NCI-H446 (cell line): Measurements from ENCODE around the gene BABAM2.
A peak's percentile ranks its signal among the peaks of the same experiment; 100 is the strongest.
"Not testable (repeated sequence)": the region's sequence is repeated elsewhere in the genome, so short reads cannot be mapped to it uniquely, and the experiment has no call there.

Experiments
- DNase-seq, 2 experiments: peaks; one replicate each; lab custom pipeline; 2025; lab: John Stamatoyannopoulos, UW

BABAM2 gene

GRCh38 chr2:27946530-27947060 is 56.1 kb downstream of the BABAM2 start:
- no peak for DNase-seq

DNA sequence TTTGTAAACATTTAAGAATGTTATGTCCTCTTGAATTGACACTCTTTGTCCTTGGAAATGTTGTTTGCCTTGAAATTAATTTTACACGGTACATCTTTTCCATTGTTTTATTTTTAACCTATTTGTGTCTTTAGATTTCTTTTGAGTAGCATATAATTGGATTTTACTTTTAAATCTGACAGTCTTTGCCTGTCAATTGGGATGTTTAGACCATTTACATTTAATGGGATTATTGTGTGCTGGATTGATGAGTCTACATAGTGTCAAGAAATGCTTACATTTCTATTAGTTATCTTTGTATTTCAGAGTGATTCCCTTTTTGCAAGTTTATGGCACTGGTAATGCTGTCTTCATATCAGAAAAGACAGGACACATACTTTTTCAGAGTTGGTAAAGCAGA is 61.5 kb downstream of the BABAM2 start:
- DNase-seq = no peak

- DNase-seq = no peak
Observed at GRCh38 chr2:27953077-27953476, 62.5 kb downstream of the BABAM2 start.

DNA sequence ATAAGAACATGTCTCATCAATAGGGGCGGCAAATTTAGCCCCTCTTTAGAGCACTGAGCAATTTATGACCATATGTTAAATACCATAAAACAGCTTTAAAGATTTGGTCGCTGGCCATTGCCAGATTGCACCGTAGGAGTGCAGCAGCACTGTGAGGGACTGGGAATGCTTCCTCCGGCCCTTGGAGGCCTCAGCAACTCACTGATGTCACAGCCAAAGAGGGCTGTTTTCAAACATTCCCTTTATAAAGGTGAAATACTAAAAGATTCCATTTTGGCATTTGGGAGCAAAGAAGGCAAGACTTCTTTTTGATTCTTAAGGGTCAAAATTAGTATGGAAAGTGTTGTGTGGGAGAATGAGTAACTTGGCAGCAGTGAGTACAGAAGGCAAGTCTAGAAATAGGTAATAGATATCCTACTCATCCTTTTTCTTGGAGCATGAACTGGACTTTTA is 63.7 kb downstream of the BABAM2 start:
- peak; percentile 85 to 92 for DNase-seq

- peak; percentile 83 to 94 for DNase-seq
Observed at GRCh38 chr2:27954771-27955383, 64.3 kb downstream of the BABAM2 start.

- DNase-seq = no peak
Observed at GRCh38 chr2:27955384-27956161, 65.0 kb downstream of the BABAM2 start.

DNA sequence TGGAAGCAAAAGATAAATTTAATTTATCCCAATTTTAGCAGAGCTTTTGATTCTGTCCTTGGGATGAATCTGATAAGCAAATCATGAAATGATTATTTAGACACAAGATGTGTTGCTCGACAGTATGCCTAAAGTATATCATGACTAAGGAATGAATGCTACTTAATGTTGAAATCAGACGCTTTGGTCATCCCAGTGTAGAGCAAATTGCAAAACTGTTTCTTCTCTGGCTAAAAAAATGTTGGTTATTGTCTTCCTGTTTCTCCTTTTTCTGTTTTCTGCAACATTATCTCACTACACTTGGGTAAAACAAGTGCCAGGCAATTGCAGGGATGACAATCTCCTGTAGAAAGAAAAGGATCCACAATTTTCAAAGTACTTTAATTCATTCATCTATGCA is 66.4 kb downstream of the BABAM2 start:
- DNase-seq = no peak

DNA sequence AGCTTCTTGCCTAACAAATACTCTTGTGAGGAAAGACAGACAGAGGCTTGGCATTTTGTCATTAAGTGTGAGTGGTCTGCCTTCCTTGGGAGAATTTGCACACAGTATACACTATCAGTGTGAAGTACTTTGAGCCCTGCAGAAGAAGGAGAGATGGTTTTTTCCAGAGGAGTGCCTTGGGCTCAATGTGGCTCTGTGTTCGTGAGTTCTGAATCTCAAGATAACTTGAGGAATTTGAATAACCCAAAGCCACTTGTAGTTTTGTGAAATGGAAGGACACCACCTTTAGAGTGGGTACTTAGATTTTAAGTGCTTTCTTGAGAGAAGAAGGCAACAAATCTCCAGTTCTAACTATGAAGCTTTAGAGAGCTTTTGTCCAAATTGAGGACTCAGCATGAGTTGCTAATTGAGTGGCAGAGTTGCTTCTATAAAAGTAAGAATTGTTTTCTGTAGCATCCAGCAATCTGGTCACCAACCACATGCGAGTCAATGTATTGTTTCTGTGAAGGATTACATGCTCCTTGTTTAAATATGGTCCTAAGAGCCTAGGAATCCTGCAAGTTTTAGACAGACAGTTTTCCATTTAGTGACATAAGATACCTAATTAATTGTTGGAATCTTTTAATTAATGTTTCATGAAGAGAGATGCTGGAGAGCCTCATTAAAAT is 68.3 kb downstream of the BABAM2 start:
- no peak for DNase-seq

GRCh38 chr2:27959496-27959895 is 69.0 kb downstream of the BABAM2 start:
- no peak for DNase-seq

DNA sequence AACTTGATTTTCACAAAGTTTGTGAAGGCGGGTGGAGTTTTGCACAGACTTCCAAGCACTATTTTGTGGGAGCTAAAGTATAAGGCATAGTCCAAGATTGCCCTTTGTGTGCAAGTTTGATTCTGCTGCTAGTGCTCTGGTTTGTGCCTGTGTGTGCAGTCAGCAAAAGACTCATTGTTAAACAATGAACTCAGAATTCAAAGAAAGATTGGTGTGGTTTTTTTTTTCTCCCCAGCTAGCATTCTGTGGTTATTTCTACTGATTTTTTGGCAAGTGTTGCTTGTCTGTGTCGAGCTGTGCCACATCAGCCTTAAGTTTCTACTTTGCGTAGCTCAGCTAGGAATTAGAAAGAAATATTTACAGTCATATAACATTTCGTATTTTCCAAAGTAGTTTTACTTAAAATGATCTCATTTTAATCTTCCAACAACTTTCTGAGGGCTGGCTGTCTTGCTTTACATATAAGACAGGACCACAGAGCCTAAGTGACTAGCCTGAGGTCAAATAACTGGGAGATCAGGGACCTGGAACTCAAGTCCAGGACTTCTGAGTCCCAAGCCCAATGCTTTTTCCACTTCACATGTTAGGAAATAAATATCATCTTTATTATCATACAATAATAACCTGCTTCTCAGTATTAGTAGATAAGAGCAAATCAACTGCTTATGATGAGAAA is 69.8 kb downstream of the BABAM2 start:
- no peak for DNase-seq

- DNase-seq = no peak
Observed at GRCh38 chr2:27962006-27962405, 71.5 kb downstream of the BABAM2 start.

DNA sequence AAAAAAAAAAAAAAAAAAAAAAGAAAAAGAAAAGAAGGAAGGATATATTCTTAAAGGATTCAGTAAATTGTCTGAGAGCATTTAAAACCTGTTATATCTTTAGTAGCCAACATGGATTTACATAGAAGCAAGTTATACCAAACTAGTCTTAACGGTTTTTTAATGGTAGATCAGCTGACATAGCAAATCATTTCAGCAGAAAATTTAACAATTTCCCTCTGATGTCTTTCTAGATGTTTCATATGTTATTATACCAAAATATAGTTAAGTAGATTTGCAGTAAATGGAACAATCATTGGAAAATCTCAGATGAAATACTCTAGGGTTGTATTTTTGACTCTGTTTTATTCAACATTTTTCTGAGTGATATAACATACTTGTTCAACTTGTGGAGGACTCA is 72.9 kb downstream of the BABAM2 start:
- DNase-seq = no peak

- DNase-seq = no peak
Observed at GRCh38 chr2:27964067-27964466, 73.5 kb downstream of the BABAM2 start.

- no peak for DNase-seq
Observed at GRCh38 chr2:27965841-27966240, 75.3 kb downstream of the BABAM2 start.

DNA sequence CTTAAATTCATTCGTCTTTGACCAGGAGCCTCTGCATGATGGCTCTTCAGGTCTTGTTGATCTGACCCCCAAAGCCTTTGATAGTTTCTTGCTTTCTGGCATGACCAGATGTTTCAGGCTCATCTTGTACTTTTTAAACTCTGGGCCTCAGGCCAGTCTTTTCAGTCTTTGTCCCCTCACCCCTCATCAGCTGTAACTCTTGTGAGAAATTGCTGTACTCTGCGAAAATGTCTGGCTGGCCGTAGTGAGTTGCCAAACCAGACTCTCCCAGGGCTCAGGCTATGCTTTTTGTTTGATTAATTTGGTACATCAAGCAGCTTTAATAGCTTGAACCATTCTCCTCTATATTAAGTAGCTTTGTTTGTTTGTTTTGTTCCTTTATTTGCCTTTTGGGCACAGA is 75.9 kb downstream of the BABAM2 start:
- DNase-seq = peak in 1 of 2 experiments; percentile 30

GRCh38 chr2:27967076-27967475 is 76.5 kb downstream of the BABAM2 start:
- no peak for DNase-seq

GRCh38 chr2:27968045-27968444 is 77.5 kb downstream of the BABAM2 start:
- DNase-seq = not testable (repeated sequence)

DNA sequence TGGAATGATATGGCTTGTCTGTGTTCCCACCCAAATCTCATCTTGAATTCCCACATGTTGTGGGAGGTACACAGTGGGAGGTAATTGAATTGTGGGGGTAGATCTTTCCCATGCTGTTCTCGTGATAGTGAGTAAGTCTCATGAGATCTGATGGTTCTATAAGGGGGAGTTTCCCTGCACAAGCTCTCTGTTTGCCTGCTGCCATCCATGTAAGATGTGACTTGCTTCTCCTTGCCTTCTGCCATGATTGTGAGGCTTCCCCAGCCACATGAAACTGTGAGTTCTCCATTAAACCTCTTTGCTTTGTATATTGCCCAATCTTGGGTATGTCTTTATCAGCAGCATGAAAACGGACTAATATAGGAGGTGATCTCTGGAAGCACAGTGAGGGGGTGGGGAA is 78.4 kb downstream of the BABAM2 start:
- DNase-seq = not testable (repeated sequence)

GRCh38 chr2:27972311-27972710 is 81.8 kb downstream of the BABAM2 start:
- DNase-seq = no peak

GRCh38 chr2:27973592-27973991 is 83.1 kb downstream of the BABAM2 start:
- DNase-seq = no peak

GRCh38 chr2:27976308-27976707 is 85.8 kb downstream of the BABAM2 start:
- no peak for DNase-seq

DNA sequence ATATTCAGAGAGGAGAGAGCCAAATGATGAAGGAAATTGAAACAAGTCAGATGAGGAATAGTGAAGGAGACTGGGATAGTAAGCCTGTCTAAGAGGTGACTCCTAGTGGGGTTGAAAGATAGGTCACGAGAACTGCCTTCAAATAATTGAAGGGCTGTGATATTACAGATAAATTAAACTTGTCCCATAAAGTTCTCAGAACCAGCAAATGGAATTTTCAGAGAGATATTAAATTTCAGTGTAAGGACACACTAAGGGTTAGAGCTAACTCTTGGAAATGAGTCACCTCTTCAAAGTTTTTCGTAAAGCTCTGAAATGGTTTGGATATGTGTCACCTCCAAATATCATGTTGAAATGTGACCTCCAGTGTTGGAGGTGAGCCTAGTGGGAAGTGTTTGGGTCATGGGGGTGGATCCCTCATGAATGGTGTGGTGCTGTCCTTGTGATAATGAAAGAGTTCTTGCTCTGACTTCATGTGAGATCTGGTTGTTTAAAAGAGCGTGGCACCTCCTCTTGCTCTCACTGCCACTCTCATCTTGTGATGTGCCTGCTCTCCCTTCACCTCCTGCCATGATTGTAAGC is 87.3 kb downstream of the BABAM2 start:
- no peak for DNase-seq
